Ishikawa (cell line): ENCODE measurements around the gene SPOP.

Experiments used
- CEBPB ChIP-seq: IDR thresholded peaks from 2 replicates; pipeline ENCODE4 v1.6.1; 2012
- CREB1 ChIP-seq: IDR thresholded peaks from 2 replicates; pipeline ENCODE4 v1.6.1; 2012; ENCODE audit warnings: low read depth
- EGR1 ChIP-seq: IDR thresholded peaks from 2 replicates; pipeline ENCODE4 v1.6.1; 2012
- EP300 ChIP-seq: IDR thresholded peaks from 2 replicates; pipeline ENCODE4 v1.6.1; 2012; ENCODE audit warnings: borderline replicate concordance
- FOXM1 ChIP-seq: IDR thresholded peaks from 2 replicates; pipeline ENCODE4 v1.6.1; 2012; ENCODE audit warnings: low read depth, borderline replicate concordance
- NFIC ChIP-seq: IDR thresholded peaks from 2 replicates; pipeline ENCODE4 v1.6.1; 2012
- RAD21 ChIP-seq: IDR thresholded peaks from 2 replicates; pipeline ENCODE4 v1.6.1; 2012; ENCODE audit warnings: low read depth
- REST ChIP-seq: IDR thresholded peaks from 2 replicates; pipeline ENCODE4 v1.6.1; 2012; ENCODE audit warnings: low read depth, mild to moderate bottlenecking
- TAF1 ChIP-seq: IDR thresholded peaks from 2 replicates; pipeline ENCODE4 v1.6.1; 2012; ENCODE audit warnings: low read depth, mild to moderate bottlenecking
- TCF12 ChIP-seq: IDR thresholded peaks from 2 replicates; pipeline ENCODE4 v1.6.1; 2012; ENCODE audit warnings: low read depth
- TEAD4 ChIP-seq: IDR thresholded peaks from 2 replicates; pipeline ENCODE4 v1.6.1; 2012
- USF1 ChIP-seq: IDR thresholded peaks from 2 replicates; pipeline ENCODE4 v1.6.1; 2012
- YY1 ChIP-seq: IDR thresholded peaks from 2 replicates; pipeline ENCODE4 v1.6.1; 2012; ENCODE audit warnings: low read depth
- ZBTB7A ChIP-seq: IDR thresholded peaks from 2 replicates; pipeline ENCODE4 v1.6.1; 2012; ENCODE audit warnings: low read depth
- TF ChIP-seq, protein P1 (sequence below): IDR thresholded peaks from 2 replicates; pipeline ENCODE4 v1.6.1; 2012

Gene SPOP

DNA sequence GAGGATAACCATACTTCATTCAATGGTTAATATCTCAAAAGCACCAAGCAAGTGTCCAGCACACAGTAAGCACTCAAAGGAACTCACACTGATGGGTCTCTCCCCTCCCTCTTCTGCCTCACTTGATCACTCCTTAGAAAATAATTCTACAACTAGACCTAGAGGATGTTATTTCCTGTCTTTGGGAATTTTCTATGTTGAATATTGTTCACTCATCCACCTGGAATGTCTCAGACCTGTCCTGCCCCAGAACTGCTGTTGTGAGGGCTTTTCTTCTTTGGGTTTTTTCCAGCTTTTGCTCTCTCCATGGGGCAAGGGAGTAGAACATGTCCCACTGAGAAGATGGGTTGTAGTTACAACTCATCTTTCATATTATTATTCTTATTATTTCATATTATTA, 76.9 kb downstream of the SPOP start:
- TF ChIP-seq FOXM1 (no peak), USF1 (no peak), EP300 (no peak), REST (no peak)

DNA sequence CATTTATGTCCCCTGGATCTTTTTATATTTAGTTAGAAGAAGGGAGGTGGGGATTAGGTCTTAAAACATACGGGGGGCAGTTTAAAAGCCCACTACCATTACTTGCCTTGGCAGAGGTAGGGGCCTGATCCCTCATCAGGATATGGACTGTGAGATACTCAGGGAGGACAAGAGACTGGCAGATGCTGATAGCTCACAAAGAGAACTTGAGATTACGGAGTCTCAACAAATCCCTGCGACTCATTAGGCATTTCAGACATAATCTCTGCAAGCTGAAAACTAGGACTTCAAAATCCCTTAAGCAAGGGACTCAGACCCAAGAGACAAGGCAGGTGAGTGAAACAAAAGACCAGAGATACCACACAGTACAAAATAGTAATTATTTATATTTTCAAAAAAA, 79.0 kb downstream of the SPOP start:
- no peak for TF ChIP-seq EGR1
- TF ChIP-seq RAD21, result no peak
- no peak for TF ChIP-seq TAF1
- no peak for TF ChIP-seq ZBTB7A
- no peak for TF ChIP-seq USF1
- TF ChIP-seq EP300, result no peak
- no peak for TF ChIP-seq CREB1
- TF ChIP-seq, protein P1, sequence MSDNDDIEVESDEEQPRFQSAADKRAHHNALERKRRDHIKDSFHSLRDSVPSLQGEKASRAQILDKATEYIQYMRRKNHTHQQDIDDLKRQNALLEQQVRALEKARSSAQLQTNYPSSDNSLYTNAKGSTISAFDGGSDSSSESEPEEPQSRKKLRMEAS, result no peak
- no peak for TF ChIP-seq NFIC
- TF ChIP-seq TEAD4, result no peak
- TF ChIP-seq REST, result no peak
- no peak for TF ChIP-seq FOXM1
- TF ChIP-seq TCF12, result no peak
- TF ChIP-seq CEBPB, result no peak
- no peak for TF ChIP-seq YY1

- TF ChIP-seq TEAD4, result no peak
- TF ChIP-seq CEBPB, result no peak
- TF ChIP-seq RAD21, result no peak
- TF ChIP-seq TCF12, result no peak
- no peak for TF ChIP-seq USF1
- no peak for TF ChIP-seq REST
- no peak for TF ChIP-seq CREB1
Observed at GRCh38 chr17:49597928-49598655, 79.8 kb downstream of the SPOP start.

- TF ChIP-seq TEAD4, result no peak
- no peak for TF ChIP-seq CEBPB
Observed at GRCh38 chr17:49597436-49597835, 80.5 kb downstream of the SPOP start.

GRCh38 chr17:49596613-49597244, 81.2 kb downstream of the SPOP start:
- no peak for TF ChIP-seq ZBTB7A
- no peak for TF ChIP-seq TCF12
- no peak for TF ChIP-seq EP300
- TF ChIP-seq NFIC, result no peak
- TF ChIP-seq TEAD4, result no peak
- TF ChIP-seq, protein P1, result no peak
- TF ChIP-seq RAD21, result no peak
- no peak for TF ChIP-seq CREB1
- no peak for TF ChIP-seq USF1
- TF ChIP-seq EGR1, result no peak
- TF ChIP-seq REST, result no peak
- no peak for TF ChIP-seq TAF1
- TF ChIP-seq FOXM1, result no peak
- TF ChIP-seq YY1, result no peak
- TF ChIP-seq CEBPB, result no peak
